ENCODE results near the gene SEC61A1. TPM values are rescaled to one million over a fixed set of nuclear protein-coding genes. Genes with fewer than 3 reads are reported as not detected.

The SEC61A1 gene
- total RNA-seq, 1 experiment from 2014 or later, result 178 TPM

DNA sequence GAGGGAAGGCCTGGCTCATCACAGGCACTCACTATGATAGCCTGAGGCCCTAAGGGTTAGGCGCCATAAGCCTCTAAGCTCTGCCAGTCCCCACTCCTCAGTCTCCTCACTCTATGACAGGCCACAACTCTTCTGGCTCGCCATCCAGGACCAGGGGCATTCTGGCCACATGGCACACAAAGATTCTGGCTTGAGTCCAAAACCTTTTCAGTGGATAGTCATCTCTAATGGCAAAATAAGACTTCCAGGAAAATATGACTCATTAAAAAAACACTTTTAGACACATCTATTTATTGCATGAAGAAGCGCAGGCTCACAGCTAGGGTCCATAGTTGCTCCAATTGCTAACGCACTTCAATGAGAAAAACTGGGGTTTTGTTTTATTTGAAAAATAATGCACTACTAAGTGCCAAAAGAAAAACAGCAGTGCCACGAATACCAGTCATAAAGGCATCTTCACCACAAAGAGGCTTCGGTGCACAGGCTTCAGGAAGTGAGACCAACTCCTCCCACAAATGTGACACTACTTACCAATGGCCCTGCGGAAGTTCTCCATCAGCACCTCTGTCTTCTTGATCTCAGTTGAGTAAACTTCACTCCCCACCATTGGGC lies 60.2 kb downstream of the SEC61A1 start:
- H3K9me3 Mint-ChIP-seq (ENCODE audit: unreplicated experiment), result no peaks in the 10 kb centered on the region
- H3K36me3 Mint-ChIP-seq (ENCODE audit: insufficient read depth, unreplicated experiment), result peaks cover 20% of the 10 kb centered on the region
- H3K9me3 ChIP-seq, result no peaks in the 10 kb centered on the region
- TF ChIP-seq, protein P1, sequence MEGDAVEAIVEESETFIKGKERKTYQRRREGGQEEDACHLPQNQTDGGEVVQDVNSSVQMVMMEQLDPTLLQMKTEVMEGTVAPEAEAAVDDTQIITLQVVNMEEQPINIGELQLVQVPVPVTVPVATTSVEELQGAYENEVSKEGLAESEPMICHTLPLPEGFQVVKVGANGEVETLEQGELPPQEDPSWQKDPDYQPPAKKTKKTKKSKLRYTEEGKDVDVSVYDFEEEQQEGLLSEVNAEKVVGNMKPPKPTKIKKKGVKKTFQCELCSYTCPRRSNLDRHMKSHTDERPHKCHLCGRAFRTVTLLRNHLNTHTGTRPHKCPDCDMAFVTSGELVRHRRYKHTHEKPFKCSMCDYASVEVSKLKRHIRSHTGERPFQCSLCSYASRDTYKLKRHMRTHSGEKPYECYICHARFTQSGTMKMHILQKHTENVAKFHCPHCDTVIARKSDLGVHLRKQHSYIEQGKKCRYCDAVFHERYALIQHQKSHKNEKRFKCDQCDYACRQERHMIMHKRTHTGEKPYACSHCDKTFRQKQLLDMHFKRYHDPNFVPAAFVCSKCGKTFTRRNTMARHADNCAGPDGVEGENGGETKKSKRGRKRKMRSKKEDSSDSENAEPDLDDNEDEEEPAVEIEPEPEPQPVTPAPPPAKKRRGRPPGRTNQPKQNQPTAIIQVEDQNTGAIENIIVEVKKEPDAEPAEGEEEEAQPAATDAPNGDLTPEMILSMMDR (IDR thresholded peaks at IDR 0.05; ENCODE audit: insufficient read depth in 1 of 2, low read depth in 1 of 2, low read length in 1 of 2, severe bottlenecking in 1 of 2, unreplicated experiment in 1 of 2), result no peak
- no peaks in the 10 kb centered on the region for H3K4me1 Mint-ChIP-seq (ENCODE audit: low read depth, unreplicated experiment)
- no peak overlapping the region for H3K4me3 ChIP-seq (ENCODE audit: low read depth, low read length)
- ChIA-PET POLR2A (no interaction called here), CTCF (no interaction called here)
- no peak for DNase-seq
- no peaks in the 10 kb centered on the region for H3K27me3 ChIP-seq (replicated peaks; ENCODE audit: control insufficient read depth, insufficient read depth, low read length)
- H3K4me3 Mint-ChIP-seq (ENCODE audit: unreplicated experiment), result no peak overlapping the region
- H3K4me1 ChIP-seq, result no peaks in the 10 kb centered on the region
- H3K36me3 ChIP-seq (ENCODE audit: control insufficient read depth, insufficient read depth, low read length), result 0 out of 2 replicates have a peak, but pooled peaks cover 2% of the 10 kb centered on the region
- H3K27me3 Mint-ChIP-seq (ENCODE audit: insufficient read depth, unreplicated experiment), result no peaks in the 10 kb centered on the region
- no TSS peak for BruUV-seq (replicated peaks)
- no peak overlapping the region for H3K27ac Mint-ChIP-seq (ENCODE audit: unreplicated experiment)
- intact Hi-C loops (cut with micrococcal nuclease; ENCODE audit: unreplicated experiment), result no loop called here

DNA sequence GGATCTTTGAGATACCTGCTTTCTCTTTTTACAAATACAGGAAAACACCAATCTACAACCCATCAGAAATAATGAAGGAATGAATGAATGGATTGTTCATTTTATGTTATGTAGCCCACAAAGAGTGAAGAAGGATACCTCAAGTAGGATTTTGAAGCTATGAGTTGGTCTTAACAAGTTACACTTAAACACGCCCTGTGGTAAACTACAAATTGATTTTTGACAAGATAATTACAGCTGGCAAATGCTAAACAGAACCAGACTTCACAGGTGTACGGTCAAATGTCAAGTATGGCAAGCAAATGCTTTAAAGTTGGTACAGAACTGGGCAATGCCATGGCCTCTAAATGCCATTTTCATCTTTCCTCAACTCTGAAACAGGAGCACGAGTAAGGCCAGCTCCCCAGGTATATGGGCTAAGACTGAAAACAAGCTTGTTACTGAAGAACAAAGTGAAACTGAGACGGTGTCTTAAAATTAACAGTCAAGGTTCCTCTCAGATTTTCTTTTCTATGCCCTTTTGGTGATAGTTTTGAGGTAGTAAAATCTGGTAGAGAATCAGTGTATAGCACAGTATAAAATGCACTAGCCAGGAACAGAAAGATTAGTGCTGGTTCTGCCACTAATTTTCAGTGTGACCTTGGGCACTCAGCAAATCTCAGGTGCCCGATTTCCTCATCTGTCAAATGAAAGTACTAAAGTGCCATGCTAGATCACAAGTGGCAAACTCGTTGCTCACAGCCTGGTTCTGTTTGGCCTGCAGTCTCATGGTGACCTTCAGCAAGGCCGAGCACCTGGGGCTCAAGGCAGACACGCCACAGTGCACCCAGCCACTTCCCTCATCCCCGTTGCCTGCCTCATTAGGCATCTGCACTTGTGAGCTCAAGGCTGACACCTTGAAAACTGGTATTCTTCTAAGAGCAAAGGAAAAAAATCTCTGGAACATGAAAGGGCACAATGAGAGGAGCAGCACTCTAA lies 61.9 kb downstream of the SEC61A1 start:
- BruUV-seq (replicated peaks), result no TSS peak
- Mint-ChIP-seq H3K27me3 (ENCODE audit: insufficient read depth, unreplicated experiment) (no peaks in the 10 kb centered on the region), H3K4me3 (ENCODE audit: unreplicated experiment) (no peak overlapping the region), H3K27ac (ENCODE audit: unreplicated experiment) (no peak overlapping the region), H3K4me1 (ENCODE audit: low read depth, unreplicated experiment) (no peaks in the 10 kb centered on the region), H3K9me3 (ENCODE audit: unreplicated experiment) (no peaks in the 10 kb centered on the region), H3K36me3 (ENCODE audit: insufficient read depth, unreplicated experiment) (peaks cover 22% of the 10 kb centered on the region)
- Histone ChIP-seq H3K4me1 (no peaks in the 10 kb centered on the region), H3K4me3 (ENCODE audit: low read depth, low read length) (no peak overlapping the region), H3K36me3 (ENCODE audit: control insufficient read depth, insufficient read depth, low read length) (0 out of 2 replicates have a peak, but pooled peaks cover 2% of the 10 kb centered on the region), H3K9me3 (no peaks in the 10 kb centered on the region), H3K27me3 (replicated peaks; ENCODE audit: control insufficient read depth, insufficient read depth, low read length) (no peaks in the 10 kb centered on the region)
- TF ChIP-seq, protein P1 (IDR thresholded peaks at IDR 0.05; ENCODE audit: insufficient read depth in 1 of 2, low read depth in 1 of 2, low read length in 1 of 2, severe bottlenecking in 1 of 2, unreplicated experiment in 1 of 2), result no peak
- POLR2A ChIA-PET, result no interaction called here
- CTCF ChIA-PET, result no interaction called here
- DNase-seq, result no peak
- intact Hi-C loops (cut with micrococcal nuclease; ENCODE audit: unreplicated experiment), result no loop called here

Other genes starting within 250 kb of the SEC61A1 start
- gene MGLL, start 229.9 kb upstream of the SEC61A1 start, total RNA-seq (2022), result 7.8 and 8.4 TPM in 2 replicates
- not detected in 2 replicates for gene KBTBD12, start 137.2 kb upstream of the SEC61A1 start, total RNA-seq (2022)
- gene RUVBL1, start 71.4 kb downstream of the SEC61A1 start, total RNA-seq (2022), result 53.3 and 56.4 TPM in 2 replicates
- 13.8 and 14.0 TPM in 2 replicates for gene EEFSEC, start 101.0 kb downstream of the SEC61A1 start, total RNA-seq (2022)